GM18508 (cell line): Measurements from ENCODE around the gene PRKCE.

Source experiments
- ATAC-seq: cut with Tn5 transposase; IDR thresholded peaks from one replicate; pipeline ENCODE4 v1.9.1; 2021; ENCODE audit warnings: moderate number of reproducible peaks; ENCODE audit not compliant: insufficient read depth, unreplicated experiment

Gene PRKCE

GRCh38 chr2:45973426-45973825 is 322.0 kb downstream of the PRKCE start:
- ATAC-seq, result no peak

GRCh38 chr2:45974056-45974455 is 322.6 kb downstream of the PRKCE start:
- ATAC-seq, result peak; percentile 71

GRCh38 chr2:45974762-45975408 is 323.4 kb downstream of the PRKCE start:
- ATAC-seq, result peak; percentile 31

GRCh38 chr2:45975752-45976517 is 324.5 kb downstream of the PRKCE start:
- ATAC-seq, result no peak

- ATAC-seq, result no peak
These were observed 326.9 kb downstream of the PRKCE start for GRCh38 chr2:45978302-45978859.

GRCh38 chr2:45979065-45979464 is 327.6 kb downstream of the PRKCE start:
- no peak for ATAC-seq

GRCh38 chr2:45980161-45980865 is 328.8 kb downstream of the PRKCE start:
- no peak for ATAC-seq

- no peak for ATAC-seq
These were observed 330.0 kb downstream of the PRKCE start for GRCh38 chr2:45981384-45981930.

- no peak for ATAC-seq
These were observed 330.6 kb downstream of the PRKCE start for GRCh38 chr2:45982096-45982495.

GRCh38 chr2:45983213-45983612 is 331.7 kb downstream of the PRKCE start:
- ATAC-seq, result no peak

GRCh38 chr2:45984366-45984765 is 332.9 kb downstream of the PRKCE start:
- no peak for ATAC-seq

- ATAC-seq, result no peak
These were observed 333.5 kb downstream of the PRKCE start for GRCh38 chr2:45984896-45985473.

GRCh38 chr2:45986509-45986908 is 335.0 kb downstream of the PRKCE start:
- no peak for ATAC-seq

- ATAC-seq, result no peak
These were observed 336.4 kb downstream of the PRKCE start for GRCh38 chr2:45987856-45988255.

GRCh38 chr2:45988879-45989278 is 337.4 kb downstream of the PRKCE start:
- no peak for ATAC-seq

- ATAC-seq, result no peak
These were observed 338.7 kb downstream of the PRKCE start for GRCh38 chr2:45990131-45990530.

- no peak for ATAC-seq
These were observed 340.7 kb downstream of the PRKCE start for GRCh38 chr2:45992021-45992740.

- no peak for ATAC-seq
These were observed 341.4 kb downstream of the PRKCE start for GRCh38 chr2:45992741-45993475.

- ATAC-seq, result no peak
These were observed 342.1 kb downstream of the PRKCE start for GRCh38 chr2:45993476-45993991.
